ENCODE data around the gene SOX8. TPM values are rescaled to one million over a fixed set of nuclear protein-coding genes. Genes with fewer than 3 reads are reported as not detected.

Gene SOX8
- total and polyA plus RNA-seq, 2 experiments from 2014 or later, result 5.7 to 26.2 TPM

GRCh38 chr16:967546-968295 lies 13.8 kb upstream of the SOX8 start:
- Histone ChIP-seq H3K9me2 (ENCODE audit: insufficient read depth) (no peaks in the 10 kb centered on the region), H3K79me2 (replicated peaks; ENCODE audit: insufficient read depth) (no peaks in the 10 kb centered on the region), H3K27ac (ENCODE audit: low read depth) (no peak overlapping the region), H3K27me3 (ENCODE audit: insufficient read depth) (peaks cover 9% of the 10 kb centered on the region), H3K4me2 (no peak overlapping the region), H3K4me1 (ENCODE audit: insufficient read depth) (peaks cover 4% of the 10 kb centered on the region; the same call in 1 of the 2 replicates), H4K20me1 (replicated peaks; ENCODE audit: insufficient read depth) (0 out of 2 replicates have a peak, but pooled peaks cover 4% of the 10 kb centered on the region), H3K36me3 (ENCODE audit: insufficient read depth) (no peaks in the 10 kb centered on the region), H2AFZ (no peak overlapping the region), H3K4me3 (no peak overlapping the region), H3F3A (replicated peaks; ENCODE audit: low read depth) (0 out of 2 replicates have a peak, but pooled peaks cover 5% of the 10 kb centered on the region)
- peaks cover 6% of the 10 kb centered on the region; the same call in 1 of the 3 replicates for H3K36me3 Mint-ChIP-seq (ENCODE audit: low read depth)
- no peak overlapping the region; the same call in 2 of the 3 replicates for H3K4me3 Mint-ChIP-seq
- peaks cover 7% of the 10 kb centered on the region; the same call in 2 of the 3 replicates for H3K9me3 Mint-ChIP-seq
- no peak for DNase-seq (ENCODE audit: low spot score)
- no peak for TF ChIP-seq ETS1 (IDR thresholded peaks at IDR 0.05)
- no peak for TF ChIP-seq ZNF114 (CRISPR knock-in tag; IDR thresholded peaks at IDR 0.05)
- TF ChIP-seq NANOG (IDR thresholded peaks at IDR 0.05; ENCODE audit: borderline replicate concordance), result no peak
- no peak for TF ChIP-seq EZH2phosphoT487 (IDR thresholded peaks at IDR 0.05; ENCODE audit: unreplicated experiment)
- TF ChIP-seq JUNB (IDR thresholded peaks at IDR 0.05; ENCODE audit: unreplicated experiment), result no peak
- TF ChIP-seq ZNF331 (CRISPR knock-in tag; IDR thresholded peaks at IDR 0.05; ENCODE audit: low read depth), result no peak
- no peak for TF ChIP-seq POLR2AphosphoS5 (IDR thresholded peaks at IDR 0.05; ENCODE audit: low read depth)
- no peak for TF ChIP-seq EZH2 (IDR thresholded peaks at IDR 0.05; ENCODE audit: low read depth, unreplicated experiment)
- no peak for TF ChIP-seq STAT1 (IDR thresholded peaks at IDR 0.05; ENCODE audit: unreplicated experiment)
- no peak for TF ChIP-seq CREB1 (CRISPR knock-in tag; IDR thresholded peaks at IDR 0.05; ENCODE audit: low read depth)
- no peak for TF ChIP-seq ZNF462 (CRISPR knock-in tag; IDR thresholded peaks at IDR 0.05)
- peaks cover 11% of the 10 kb centered on the region for H3K4me1 Mint-ChIP-seq
- no peak for ATAC-seq
- H3K27me3 Mint-ChIP-seq (ENCODE audit: insufficient read depth, low read depth, poor library complexity), result peaks cover 24% of the 10 kb centered on the region
- no peak overlapping the region for H3K27ac Mint-ChIP-seq
